Fibroblast of gingiva (primary cell): ENCODE results near the gene P4HB.
A peak's percentile ranks its signal among the peaks of the same experiment; 100 is the strongest.

Source experiments
- DNase-seq: peaks from one replicate; pipeline ENCODE4 v3.0.0-alpha.2; 2011; ENCODE audit warnings: low read depth

The P4HB gene

GRCh38 chr17:81868674-81869220, 8.4 kb upstream of the P4HB start:
- DNase-seq: peak; percentile 93

DNA sequence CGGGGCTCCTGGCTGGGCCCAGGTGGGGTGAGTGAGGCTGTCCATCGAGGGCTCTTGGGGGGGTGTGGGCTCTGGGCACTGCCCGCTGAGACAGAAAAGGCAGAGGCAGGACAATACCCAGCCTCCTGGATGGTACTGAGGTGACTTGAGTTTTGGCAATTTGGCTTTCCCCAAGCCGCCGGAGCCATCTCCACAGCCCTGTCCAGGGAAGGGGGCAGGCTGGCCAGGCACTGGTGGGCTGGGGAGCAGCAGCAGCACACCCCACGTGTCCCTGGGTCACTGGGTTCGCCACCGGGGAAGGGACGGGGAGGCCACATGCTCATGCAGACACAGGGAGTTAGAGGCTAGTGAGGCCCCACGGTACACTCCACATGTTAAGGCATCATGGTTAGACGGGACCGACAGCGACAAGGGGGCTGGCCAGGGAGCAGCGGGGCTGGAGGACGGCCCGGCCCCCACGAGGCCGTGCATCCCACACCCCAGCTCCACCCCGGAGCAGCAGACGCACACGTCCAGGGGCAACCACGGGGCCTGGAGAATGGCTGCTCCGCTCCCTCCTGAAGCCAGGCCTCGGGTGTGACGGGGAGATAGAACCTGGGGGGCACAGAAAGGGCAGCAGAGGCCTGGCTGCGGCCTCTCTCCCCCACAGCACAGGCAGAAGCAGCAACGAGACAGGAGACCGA, 7.8 kb upstream of the P4HB start:
- no peak for DNase-seq

DNA sequence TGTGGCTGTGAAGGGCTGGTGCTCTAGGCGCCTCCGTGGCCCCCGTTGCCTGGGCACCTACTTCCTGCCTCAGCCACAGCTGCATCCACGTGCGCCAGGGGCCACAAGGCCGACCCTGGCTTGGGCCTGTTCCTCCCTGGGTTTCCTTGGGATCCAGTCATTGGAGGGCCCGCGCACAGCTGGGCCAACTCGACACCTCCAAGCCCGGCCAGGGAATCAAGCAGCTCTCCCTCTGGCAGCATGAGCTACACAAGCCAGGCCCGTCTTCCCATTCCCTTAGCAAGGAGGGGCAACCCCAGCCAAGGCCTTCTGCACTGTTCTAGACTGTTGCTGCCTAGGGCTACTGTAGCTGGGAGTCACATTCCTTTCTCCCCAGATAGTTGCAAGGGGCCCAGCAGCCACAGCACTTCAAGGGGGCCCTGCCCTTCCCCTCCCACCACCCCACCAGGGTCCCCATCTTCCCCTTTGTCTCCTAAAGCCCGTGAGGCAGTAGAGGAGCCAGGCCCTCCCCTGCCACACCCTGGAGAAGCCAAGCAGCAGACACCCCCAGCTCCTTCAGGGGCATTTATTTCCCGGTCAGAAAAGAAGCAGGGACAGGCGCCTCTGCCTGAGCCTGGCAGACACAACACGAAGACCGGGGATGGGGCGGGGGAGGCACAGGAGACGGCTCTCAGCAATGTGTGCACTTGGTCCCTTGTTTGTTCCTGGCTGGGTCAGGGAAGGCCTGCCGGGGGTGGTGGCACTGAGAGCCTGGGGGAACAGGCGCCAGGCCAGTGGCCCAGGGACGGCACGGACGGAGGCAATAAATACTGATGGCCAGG, 7.0 kb upstream of the P4HB start:
- DNase-seq: peak; percentile 73

- DNase-seq: no peak
Measured at GRCh38 chr17:81866440-81867169, 6.3 kb upstream of the P4HB start.

DNA sequence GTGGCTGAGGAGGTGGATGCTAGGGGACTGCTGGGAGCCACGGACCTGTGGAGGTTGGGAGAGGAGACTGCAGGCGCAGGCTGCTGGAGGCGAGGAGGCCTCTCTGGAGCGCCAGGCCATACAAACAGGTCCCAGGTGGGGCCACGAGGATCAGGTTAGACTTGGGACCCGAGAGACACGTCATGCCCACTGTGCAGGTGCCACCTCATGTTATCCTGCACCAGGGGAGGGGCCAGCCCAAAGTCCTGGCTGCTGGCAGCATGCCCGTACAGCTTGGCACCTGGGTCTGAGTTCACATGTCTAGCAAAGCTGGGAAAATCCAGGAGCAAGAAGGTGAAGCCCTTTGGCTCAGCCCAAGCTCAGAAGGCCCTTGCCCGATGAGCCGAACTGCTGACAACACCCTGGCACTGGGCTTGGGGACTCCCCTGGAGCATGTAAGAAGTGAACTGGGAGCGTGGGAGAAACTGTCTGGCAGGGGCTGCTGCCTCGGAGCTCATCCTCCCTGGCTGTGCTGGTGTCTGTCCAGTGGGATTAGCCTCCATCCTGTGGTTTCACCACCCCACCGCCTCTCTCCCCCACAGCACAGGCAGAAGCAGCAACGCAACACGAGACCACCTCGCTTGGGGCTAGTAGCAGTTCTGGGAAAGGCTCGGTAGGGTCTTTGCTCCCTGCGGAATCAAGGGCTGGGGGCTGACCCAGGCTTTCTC, 5.6 kb upstream of the P4HB start:
- no peak for DNase-seq

DNA sequence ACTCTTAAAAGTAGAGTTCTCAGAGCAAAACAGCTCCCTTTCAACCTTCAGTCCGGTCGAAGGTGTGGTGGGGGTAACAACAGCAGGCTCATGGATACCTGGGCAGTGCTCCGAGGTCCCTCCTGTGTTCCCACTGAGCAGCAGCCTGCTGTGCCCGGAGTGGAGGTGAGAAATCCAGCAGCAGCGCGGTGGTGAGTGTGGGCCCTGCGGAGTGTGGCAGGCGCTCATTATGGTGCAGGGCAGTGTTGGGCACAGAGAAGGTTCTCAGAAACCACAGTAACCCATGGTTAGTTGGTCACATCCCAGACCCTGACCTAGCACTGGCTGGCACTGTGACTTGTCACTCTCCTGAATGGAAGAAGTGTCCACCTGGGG, 5.0 kb upstream of the P4HB start:
- no peak for DNase-seq

DNA sequence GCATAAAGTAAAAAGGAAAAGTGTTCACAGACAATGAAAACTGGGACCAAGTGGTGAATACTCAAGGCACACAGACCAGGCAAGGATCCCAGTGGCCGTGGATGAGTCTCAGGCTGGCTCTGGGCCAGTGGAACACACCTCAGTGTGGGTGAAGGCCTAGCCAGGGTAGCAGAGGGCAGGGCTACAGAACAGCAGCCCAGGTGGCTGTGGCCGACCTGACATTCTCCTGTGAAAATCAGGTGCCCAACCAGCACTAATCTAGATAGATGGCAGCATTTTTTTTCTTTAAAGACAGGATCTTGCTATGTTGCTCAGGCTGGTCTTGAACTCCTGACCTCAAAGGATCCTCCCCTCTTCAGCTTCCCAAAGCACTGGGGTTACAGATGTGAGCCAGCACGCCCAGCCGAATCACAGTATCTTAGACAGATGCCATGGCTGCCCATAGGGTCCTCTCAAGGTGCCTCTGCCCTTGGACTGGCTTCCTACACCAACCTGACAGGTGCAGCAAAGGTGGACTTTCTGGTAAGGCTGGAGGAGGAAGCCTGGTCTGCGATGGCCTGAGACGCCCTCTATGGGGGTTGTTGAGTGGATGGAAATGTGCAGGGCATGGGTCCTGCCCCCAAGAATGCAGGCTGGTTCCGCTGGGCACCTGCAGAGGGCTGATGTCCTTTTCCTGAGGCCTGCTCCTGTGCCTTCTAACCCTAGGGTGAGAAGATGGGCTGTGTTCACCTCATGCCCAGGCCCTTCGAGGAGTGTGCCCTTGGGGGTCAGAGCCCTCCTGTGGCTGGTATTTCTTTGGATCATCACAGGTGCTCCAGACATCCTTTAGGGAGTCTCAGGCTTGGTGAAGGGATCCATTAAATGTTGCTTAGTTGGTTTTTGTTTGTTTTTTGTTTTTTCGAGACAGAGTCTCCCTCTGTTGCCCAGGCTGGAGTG, 3.8 kb upstream of the P4HB start:
- no peak for DNase-seq

DNA sequence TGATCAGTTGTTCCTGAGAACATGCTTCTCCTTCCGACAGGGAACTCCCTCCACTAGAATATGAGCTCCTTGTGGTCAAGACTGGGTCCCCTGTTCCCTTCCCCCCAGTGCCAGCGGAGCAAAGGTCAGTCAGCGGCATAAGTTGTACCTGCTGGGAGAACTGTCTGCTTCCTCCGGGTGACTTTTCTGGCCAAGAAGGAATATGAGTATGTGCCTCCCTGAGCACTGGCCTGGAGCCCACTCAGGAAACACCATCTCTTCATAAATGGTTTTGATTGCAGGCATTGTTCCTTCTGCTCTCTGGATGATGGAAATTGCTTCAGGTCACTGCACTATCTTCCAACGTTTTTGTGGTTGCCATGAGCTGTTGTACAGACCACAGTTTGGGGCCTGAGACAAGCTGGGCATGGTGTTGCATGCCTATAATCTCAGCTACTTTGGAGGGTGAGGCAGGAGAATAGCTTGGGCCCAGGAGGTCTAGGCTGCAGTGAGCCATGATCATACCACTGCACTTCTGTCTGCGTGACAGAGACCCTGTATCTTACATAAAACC, 2.9 kb upstream of the P4HB start:
- DNase-seq: peak; percentile 57

DNA sequence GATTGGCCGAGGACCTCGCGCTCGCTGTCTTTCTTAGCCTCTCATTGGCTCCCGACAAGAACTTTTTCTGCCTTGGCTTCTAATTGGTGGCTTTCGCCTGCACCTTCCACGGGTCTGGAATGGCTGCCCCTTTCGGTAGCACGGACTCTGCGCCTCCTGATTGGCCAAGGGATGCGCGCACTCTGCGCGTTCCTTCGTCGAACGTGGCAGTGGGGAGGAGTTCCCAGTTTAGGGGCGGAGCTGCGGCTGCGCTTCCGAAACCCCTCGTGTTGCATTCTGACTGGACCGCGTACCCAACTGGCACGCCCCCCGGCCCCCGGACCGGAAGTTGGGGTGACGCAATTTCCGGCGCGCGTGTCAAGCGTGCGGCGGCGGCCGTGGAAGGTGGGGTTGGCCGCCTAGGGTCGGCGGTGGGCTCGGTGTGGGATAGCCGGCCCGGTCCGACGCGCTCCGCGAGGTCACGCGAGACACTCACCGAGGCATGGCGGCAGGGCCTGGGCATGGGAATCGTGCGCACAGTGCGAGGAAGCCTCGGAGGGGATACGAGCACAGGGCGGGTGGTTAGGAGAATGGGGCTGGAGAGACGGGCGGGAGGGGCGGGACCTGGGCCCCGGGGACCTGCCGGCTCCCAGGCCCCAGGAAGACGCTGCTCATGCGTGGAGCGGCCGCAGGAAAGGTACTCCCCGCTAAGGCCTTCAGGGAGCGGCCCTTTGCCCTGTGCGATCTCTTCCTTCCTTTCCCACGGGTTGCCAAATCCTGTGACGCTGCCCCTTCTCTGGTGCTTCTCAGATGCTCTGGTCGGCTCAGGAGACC, 627 bp upstream of the P4HB start:
- DNase-seq: peak; percentile 100

DNA sequence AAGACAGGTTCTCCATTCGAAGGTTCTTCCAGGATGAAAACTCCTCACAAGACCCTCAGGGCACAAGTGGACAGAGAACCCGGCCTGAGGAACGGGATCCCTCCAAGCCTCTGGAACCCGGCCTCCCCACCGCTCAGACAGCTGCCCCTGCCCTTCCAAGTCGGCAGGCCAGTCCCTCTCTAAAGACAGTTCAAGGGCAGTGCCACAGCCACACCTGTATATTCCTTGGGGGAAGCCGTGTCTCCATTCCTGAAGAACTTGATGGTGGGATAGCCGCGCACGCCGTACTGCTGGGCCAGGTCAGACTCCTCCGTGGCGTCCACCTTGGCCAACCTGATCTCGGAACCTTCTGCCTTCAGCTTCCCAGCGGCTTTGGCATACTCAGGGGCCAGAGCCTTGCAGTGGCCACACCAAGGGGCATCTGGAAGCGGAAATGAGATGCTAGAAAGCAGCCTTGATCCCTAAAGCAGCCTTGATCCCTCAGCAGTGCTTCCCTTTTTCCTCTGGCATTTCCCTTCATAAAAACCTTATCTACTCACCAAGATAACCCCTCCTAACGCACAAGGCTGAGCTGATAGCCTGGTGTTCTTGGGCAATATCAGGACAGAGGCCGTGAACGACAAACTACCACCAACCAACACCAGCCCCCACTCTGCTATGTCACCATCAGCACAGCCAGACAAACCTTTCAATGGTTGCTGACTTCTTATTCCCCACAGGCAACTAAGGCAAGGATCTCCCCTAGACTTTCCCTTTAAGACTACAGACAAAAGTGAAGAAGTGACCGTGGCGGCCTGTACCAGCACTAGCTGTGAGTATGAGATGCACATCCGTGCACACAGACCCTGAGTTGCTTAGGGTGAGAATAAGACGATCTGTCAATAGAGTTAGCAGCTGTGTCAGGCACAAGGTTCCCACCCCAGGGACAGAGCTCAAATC, 1.1 kb downstream of the P4HB start:
- no peak for DNase-seq

- no peak for DNase-seq
Measured at GRCh38 chr17:81858170-81858966, 2.0 kb downstream of the P4HB start.

DNA sequence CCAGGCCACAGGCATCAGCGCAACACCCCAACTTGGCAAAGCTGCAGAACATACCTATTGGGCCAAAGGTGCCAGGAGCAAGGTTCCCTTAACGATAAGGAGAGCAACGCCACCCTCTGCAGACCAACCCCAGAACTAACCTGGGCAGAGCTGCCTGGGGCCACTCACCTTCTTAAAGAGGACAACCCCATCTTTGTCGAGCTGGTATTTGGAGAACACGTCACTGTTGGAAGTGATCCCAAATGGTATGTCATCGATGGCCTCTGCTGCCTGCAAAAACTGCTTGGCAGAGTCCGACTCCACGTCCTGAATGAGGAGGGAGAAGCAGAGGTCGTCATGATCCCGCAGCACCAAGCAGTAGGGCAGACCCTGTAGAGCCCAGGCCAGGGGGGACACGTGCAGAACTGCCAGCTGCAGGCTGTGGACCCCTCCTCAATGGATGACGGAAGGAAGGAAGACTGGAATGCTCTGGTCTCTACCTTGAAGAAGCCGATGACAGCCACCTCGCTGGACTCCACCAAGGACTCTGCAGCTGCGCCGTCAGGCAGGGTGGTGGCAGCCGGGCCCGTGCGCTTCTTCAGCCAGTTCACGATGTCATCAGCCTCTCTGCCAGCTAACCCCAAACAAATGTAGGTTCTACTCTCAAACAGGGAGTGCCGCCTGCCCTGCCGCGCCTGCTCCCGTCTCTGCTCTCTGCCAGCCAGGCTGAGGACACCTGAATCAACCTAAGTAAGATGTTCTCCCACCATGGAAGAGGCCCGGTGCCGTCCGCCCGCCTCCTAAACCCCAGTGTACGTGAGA, 5.2 kb downstream of the P4HB start:
- no peak for DNase-seq

DNA sequence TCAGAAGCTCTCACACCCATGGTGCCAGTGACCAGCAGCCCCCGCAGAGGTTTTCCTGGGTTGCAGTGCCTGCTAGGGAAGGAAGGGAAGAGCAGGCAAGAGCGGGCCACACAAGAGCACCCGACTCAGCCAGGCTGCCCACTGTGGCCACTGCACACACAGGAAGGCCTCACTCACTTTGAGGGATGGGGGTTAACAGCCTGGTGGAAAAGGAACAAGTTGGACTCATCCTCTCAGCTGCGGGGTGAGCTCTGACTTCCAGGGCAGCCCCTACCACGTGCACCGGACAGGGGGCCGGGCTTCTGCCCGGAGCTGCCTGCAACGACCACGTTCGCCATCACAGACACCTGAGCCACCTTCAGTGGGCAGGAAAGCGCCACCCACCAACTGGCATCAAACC, 8.1 kb downstream of the P4HB start:
- DNase-seq: no peak

DNA sequence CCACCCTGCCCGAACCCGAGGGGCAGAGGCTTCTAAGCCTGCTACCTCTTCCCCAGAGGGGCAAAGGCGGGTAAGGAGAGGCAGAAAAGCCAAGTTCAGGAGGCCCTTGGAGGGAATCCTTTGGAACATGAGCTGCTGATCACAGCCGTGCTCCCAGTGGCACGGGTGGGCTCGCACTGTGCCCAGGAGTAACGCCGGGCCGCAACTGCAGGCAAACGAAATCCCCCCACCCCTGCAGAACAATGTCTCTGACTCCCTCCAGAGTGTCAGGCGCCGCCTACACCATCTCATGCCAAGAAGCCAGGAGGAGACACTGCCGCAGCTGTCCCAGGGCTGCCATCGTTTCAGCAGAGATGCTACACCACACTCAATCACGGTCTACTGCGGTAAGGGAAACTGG, 8.9 kb downstream of the P4HB start:
- DNase-seq: no peak

DNA sequence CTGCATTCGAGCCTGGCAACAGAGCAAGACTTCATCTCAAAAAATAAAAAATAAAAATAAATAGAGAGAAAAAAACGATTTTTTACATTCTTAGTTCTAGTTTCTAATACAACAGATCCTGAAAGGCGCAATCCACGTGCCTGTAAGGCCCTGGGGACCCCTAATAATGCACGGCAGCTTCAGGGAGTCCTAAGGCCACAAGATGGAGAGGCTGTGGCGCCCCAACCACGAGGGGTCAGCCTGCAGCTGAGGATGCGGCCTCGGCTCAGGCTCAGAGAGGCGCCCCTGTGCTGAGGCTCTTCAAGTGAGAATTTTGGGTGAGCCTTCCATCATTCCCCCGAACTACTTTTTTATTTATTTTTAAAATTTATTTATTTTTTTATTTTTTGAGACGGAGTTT, 10.9 kb downstream of the P4HB start:
- DNase-seq: no peak

GRCh38 chr17:81846743-81847689, 13.3 kb downstream of the P4HB start:
- DNase-seq: no peak
